ENCODE results near the gene ARL14. TPM values are rescaled to one million over a fixed set of nuclear protein-coding genes. Genes with fewer than 3 reads are reported as not detected.

Gene ARL14
- total RNA-seq, 1 experiment from 2014 or later: not detected

- no peak overlapping the region for H3K27ac Mint-ChIP-seq
- POLR2A ChIA-PET: no interaction called here
- TF ChIP-seq, protein P1, sequence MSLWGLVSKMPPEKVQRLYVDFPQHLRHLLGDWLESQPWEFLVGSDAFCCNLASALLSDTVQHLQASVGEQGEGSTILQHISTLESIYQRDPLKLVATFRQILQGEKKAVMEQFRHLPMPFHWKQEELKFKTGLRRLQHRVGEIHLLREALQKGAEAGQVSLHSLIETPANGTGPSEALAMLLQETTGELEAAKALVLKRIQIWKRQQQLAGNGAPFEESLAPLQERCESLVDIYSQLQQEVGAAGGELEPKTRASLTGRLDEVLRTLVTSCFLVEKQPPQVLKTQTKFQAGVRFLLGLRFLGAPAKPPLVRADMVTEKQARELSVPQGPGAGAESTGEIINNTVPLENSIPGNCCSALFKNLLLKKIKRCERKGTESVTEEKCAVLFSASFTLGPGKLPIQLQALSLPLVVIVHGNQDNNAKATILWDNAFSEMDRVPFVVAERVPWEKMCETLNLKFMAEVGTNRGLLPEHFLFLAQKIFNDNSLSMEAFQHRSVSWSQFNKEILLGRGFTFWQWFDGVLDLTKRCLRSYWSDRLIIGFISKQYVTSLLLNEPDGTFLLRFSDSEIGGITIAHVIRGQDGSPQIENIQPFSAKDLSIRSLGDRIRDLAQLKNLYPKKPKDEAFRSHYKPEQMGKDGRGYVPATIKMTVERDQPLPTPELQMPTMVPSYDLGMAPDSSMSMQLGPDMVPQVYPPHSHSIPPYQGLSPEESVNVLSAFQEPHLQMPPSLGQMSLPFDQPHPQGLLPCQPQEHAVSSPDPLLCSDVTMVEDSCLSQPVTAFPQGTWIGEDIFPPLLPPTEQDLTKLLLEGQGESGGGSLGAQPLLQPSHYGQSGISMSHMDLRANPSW (CRISPR knock-in tag; conservative IDR thresholded peaks at IDR 0.05; ENCODE audit: low read depth): no peak
Measured at GRCh38 chr3:160641665-160642309, 35.2 kb upstream of the ARL14 start.

DNA sequence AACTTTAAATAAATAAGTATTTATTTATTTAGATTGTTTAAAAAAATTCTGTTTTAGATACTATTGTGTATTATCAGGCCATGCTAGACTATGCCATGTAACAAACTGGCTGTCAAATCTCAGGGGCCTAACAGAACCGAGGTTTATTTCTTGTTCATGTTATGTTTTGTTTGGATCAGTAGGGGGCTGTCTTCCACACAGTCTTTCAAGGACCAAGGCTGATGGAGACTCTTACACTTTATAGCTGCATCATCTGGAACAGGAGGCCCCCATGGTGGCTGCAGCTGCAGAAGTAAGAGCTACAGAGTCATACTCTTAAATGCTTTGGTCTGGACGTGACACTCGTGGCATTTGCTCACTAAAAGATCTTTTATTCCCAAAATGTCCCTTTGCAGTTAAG lies 33.0 kb upstream of the ARL14 start:
- no peak for TF ChIP-seq ZNF219 (CRISPR knock-in tag; IDR thresholded peaks at IDR 0.05; ENCODE audit: borderline replicate concordance)
- no peak for TF ChIP-seq HMGA2 (CRISPR knock-in tag; IDR thresholded peaks at IDR 0.05)
- TF ChIP-seq, protein P2, sequence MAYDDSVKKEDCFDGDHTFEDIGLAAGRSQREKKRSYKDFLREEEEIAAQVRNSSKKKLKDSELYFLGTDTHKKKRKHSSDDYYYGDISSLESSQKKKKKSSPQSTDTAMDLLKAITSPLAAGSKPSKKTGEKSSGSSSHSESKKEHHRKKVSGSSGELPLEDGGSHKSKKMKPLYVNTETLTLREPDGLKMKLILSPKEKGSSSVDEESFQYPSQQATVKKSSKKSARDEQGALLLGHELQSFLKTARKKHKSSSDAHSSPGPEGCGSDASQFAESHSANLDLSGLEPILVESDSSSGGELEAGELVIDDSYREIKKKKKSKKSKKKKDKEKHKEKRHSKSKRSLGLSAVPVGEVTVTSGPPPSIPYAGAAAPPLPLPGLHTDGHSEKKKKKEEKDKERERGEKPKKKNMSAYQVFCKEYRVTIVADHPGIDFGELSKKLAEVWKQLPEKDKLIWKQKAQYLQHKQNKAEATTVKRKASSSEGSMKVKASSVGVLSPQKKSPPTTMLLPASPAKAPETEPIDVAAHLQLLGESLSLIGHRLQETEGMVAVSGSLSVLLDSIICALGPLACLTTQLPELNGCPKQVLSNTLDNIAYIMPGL (CRISPR knock-in tag; IDR thresholded peaks at IDR 0.05): no peak
- no peak for TF ChIP-seq ZNF512 (CRISPR knock-in tag; IDR thresholded peaks at IDR 0.05; ENCODE audit: borderline replicate concordance)
- TF ChIP-seq NFYB (CRISPR knock-in tag; conservative IDR thresholded peaks at IDR 0.05; ENCODE audit: low read depth): no peak
- TF ChIP-seq, protein P3, sequence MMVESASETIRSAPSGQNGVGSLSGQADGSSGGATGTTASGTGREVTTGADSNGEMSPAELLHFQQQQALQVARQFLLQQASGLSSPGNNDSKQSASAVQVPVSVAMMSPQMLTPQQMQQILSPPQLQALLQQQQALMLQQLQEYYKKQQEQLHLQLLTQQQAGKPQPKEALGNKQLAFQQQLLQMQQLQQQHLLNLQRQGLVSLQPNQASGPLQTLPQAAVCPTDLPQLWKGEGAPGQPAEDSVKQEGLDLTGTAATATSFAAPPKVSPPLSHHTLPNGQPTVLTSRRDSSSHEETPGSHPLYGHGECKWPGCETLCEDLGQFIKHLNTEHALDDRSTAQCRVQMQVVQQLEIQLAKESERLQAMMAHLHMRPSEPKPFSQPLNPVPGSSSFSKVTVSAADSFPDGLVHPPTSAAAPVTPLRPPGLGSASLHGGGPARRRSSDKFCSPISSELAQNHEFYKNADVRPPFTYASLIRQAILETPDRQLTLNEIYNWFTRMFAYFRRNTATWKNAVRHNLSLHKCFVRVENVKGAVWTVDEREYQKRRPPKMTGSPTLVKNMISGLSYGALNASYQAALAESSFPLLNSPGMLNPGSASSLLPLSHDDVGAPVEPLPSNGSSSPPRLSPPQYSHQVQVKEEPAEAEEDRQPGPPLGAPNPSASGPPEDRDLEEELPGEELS (CRISPR knock-in tag; IDR thresholded peaks at IDR 0.05): no peak
- TF ChIP-seq FOXK1 (CRISPR knock-in tag; IDR thresholded peaks at IDR 0.05): no peak
- TF ChIP-seq SP1 (CRISPR knock-in tag; conservative IDR thresholded peaks at IDR 0.05): no peak
- TF ChIP-seq ZNF396 (CRISPR knock-in tag; IDR thresholded peaks at IDR 0.05; ENCODE audit: borderline replicate concordance): no peak
- TF ChIP-seq CDX4 (CRISPR knock-in tag; IDR thresholded peaks at IDR 0.05; ENCODE audit: borderline replicate concordance): no peak
- TF ChIP-seq CREM (CRISPR knock-in tag; IDR thresholded peaks at IDR 0.05): no peak
- TF ChIP-seq SMAD3 (CRISPR knock-in tag; IDR thresholded peaks at IDR 0.05; ENCODE audit: borderline replicate concordance): no peak
- TF ChIP-seq ZNF138 (CRISPR knock-in tag; conservative IDR thresholded peaks at IDR 0.05): no peak
- TF ChIP-seq ETV6 (CRISPR knock-in tag; IDR thresholded peaks at IDR 0.05): no peak
- no peak for TF ChIP-seq FOXJ3 (CRISPR knock-in tag; IDR thresholded peaks at IDR 0.05; ENCODE audit: borderline replicate concordance)
- TF ChIP-seq, protein P1 (CRISPR knock-in tag; conservative IDR thresholded peaks at IDR 0.05; ENCODE audit: low read depth): no peak
- TF ChIP-seq ESRRA (CRISPR knock-in tag; IDR thresholded peaks at IDR 0.05; ENCODE audit: borderline replicate concordance): no peak
- TF ChIP-seq KAT7 (CRISPR knock-in tag; IDR thresholded peaks at IDR 0.05; ENCODE audit: borderline replicate concordance): no peak
- peak; percentile 22; the same call in 1 of the 2 replicates for ATAC-seq
- H3K36me3 Mint-ChIP-seq: no peaks in the 10 kb centered on the region
- no peak overlapping the region for H3K27ac Mint-ChIP-seq
- CTCF ChIA-PET: interaction anchor here (0.5 to 0.7 kb wide), 2 partner anchors 93 to 199 kb away, joined by 3 read pairs; no protein-coding TSS in a partner anchor
- POLR2A ChIA-PET: interaction anchor here (0.5 kb wide), 1 partner anchor 39 kb away, joined by 3 read pairs; no protein-coding TSS in a partner anchor
- H3K4me3 Mint-ChIP-seq: no peak overlapping the region
- H3K4me1 Mint-ChIP-seq: peaks cover 6% of the 10 kb centered on the region
- no peak for DNase-seq (ENCODE audit: low spot score)
- H3K27me3 Mint-ChIP-seq (ENCODE audit: low read depth): no peaks in the 10 kb centered on the region
- no peaks in the 10 kb centered on the region for H3K9me3 Mint-ChIP-seq

More at GRCh38 chr3:160641665-160642309, 35.2 kb upstream of the ARL14 start:
- H3K4me1 Mint-ChIP-seq: peaks cover 6% of the 10 kb centered on the region
- no peak overlapping the region for H3K4me3 Mint-ChIP-seq
- peak; percentile 76 for ATAC-seq
- no peak for DNase-seq (ENCODE audit: low spot score)
- H3K27me3 Mint-ChIP-seq (ENCODE audit: low read depth): no peaks in the 10 kb centered on the region
- no peaks in the 10 kb centered on the region for H3K36me3 Mint-ChIP-seq
- no peaks in the 10 kb centered on the region for H3K9me3 Mint-ChIP-seq
- CTCF ChIA-PET: interaction anchor here (1.0 kb wide), 1 partner anchor 653 kb away, joined by 3 read pairs; the partner anchor contains the start of gene IL12A
